ENCODE data around the gene POMT1.
"Not testable (repeated sequence)": the region's sequence is repeated elsewhere in the genome, so short reads cannot be mapped to it uniquely, and the experiment has no call there.

The POMT1 gene

GRCh38 chr9:131550465-131550864, 47.7 kb downstream of the POMT1 start:
- not testable (repeated sequence) for DNase-seq (ENCODE audit: low read depth in 1 of 2, low spot score in 1 of 2)

- DNase-seq (ENCODE audit: low read depth in 1 of 2, low spot score in 1 of 2), result no peak
Observed at GRCh38 chr9:131552030-131552429, 49.3 kb downstream of the POMT1 start.

GRCh38 chr9:131554087-131554842, 51.5 kb downstream of the POMT1 start:
- DNase-seq (ENCODE audit: low read depth in 1 of 2, low spot score in 1 of 2), result no peak

GRCh38 chr9:131554843-131555351, 52.2 kb downstream of the POMT1 start:
- no peak for DNase-seq (ENCODE audit: low read depth in 1 of 2, low spot score in 1 of 2)

- DNase-seq (ENCODE audit: low read depth in 1 of 2, low spot score in 1 of 2), result no peak
Observed at GRCh38 chr9:131555841-131556673, 53.3 kb downstream of the POMT1 start.

GRCh38 chr9:131557855-131558548, 55.3 kb downstream of the POMT1 start:
- no peak for DNase-seq (ENCODE audit: low read depth in 1 of 2, low spot score in 1 of 2)

- DNase-seq (ENCODE audit: low read depth in 1 of 2, low spot score in 1 of 2), result no peak
Observed at GRCh38 chr9:131559421-131560000, 56.8 kb downstream of the POMT1 start.

GRCh38 chr9:131562032-131562959, 59.6 kb downstream of the POMT1 start:
- no peak for DNase-seq (ENCODE audit: low read depth in 1 of 2, low spot score in 1 of 2)

GRCh38 chr9:131565369-131565768, 62.7 kb downstream of the POMT1 start:
- DNase-seq (ENCODE audit: low read depth in 1 of 2, low spot score in 1 of 2), result no peak

- no peak for DNase-seq (ENCODE audit: low read depth in 1 of 2, low spot score in 1 of 2)
Observed at GRCh38 chr9:131566158-131566557, 63.4 kb downstream of the POMT1 start.

GRCh38 chr9:131567910-131568309, 65.2 kb downstream of the POMT1 start:
- DNase-seq (ENCODE audit: low read depth in 1 of 2, low spot score in 1 of 2), result no peak
